Right lobe of liver (tissue), 6 donors: Measurements from ENCODE around the gene RANBP3. TPM values are rescaled to one million over a fixed set of nuclear protein-coding genes. Genes with fewer than 3 reads are reported as not detected.

Experiments
- ATAC-seq, 4 donors: fragments of 200-7000 bp; cut with Tn5 transposase; one replicate each; pipeline ENCODE4 v1.9.1; 2020; ENCODE audit warnings: mild to moderate bottlenecking in 4 of 4, moderate library complexity in 4 of 4
- DNase-seq, 3 donors: peaks; one replicate each; pipeline ENCODE4 v3.0.0-alpha.2; 2020
- H3K27ac ChIP-seq, 3 donors: fragments of 200-600 bp; one replicate each; pipeline ENCODE4 v1.8.0; 2022
- H3K27me3 ChIP-seq, 2 donors: fragments of 200-600 bp; one replicate each; pipeline ENCODE4 v1.8.0; 2022
- H3K36me3 ChIP-seq, 4 donors: fragments of 200-600 bp; sonication (generic) in 1 of 4; one replicate each; pipeline versions ENCODE4 v1.5.1 to v1.8.0; 2017 to 2022; ENCODE audit warnings: control low read depth in 1 of 4
- H3K4me1 ChIP-seq, 4 donors: fragments of 200-600 bp; sonication (generic) in 1 of 4; one replicate each; pipeline versions ENCODE4 v1.5.1 to v1.8.0; 2017 to 2022; ENCODE audit warnings: control low read depth in 1 of 4
- H3K4me3 ChIP-seq, 3 donors: fragments of 200-600 bp; one replicate each; pipeline ENCODE4 v1.8.0; 2022
- H3K9me3 ChIP-seq, 4 donors: fragments of 200-600 bp; sonication (generic) in 1 of 4; one replicate each; pipeline versions ENCODE4 v1.5.1 to v1.8.0; 2017 to 2022; ENCODE audit warnings: control low read depth in 1 of 4
- POLR2A ChIP-seq: fragments of 450-650 bp; IDR thresholded peaks from one replicate; pipeline ENCODE4 v1.6.1; 2017; ENCODE audit warnings: antibody characterized with exemption, mild to moderate bottlenecking
- WGBS: methylation state at CpG from one replicate; pipeline ENCODE4 v1.1.6; 2018; ENCODE audit warnings: low coverage, low lambda C conversion rate; ENCODE audit not compliant: insufficient coverage; ENCODE audit errors: missing lambda C conversion rate; 5-methylcytosine and 5-hydroxymethylcytosine counted together
- intact Hi-C, 2 donors: fragments of 100-400 bp; cut with DNase I; formaldehyde crosslinking; loops; one replicate each; pipeline versions ENCODE4 v1.11.2 to v1.14.1; 2022
- total RNA-seq, 6 experiments: library from RNA; depleted of rRNA in 2 of 6; stranded (reverse); fragments of >200 nt in 2 of 6; fragmentation: NEBNext Ultra II Directional in 3 of 6; extraction: Animal tissue kit (Norgen Biotek cat#: 25700) in 3 of 6; gene quantifications; one replicate each; pipeline versions ENCODE4 v1.1.0 to v1.2.4, GENCODE V29; 2016 to 2023
- TF ChIP-seq, protein P1 (sequence below), 4 donors: fragments of 200-600 bp in 3 of 4; fragments of 450-650 bp in 1 of 4; IDR thresholded peaks; one replicate each; pipeline versions ENCODE4 v1.5.1 to v1.8.0; 2016 to 2022; ENCODE audit warnings: antibody characterized with exemption in 4 of 4, mild to moderate bottlenecking in 2 of 4
- donor health status: DM: no; HTN: yes; CAD: no.
- donor health status: DM: no; HTN: no; CAD: no.
- donor health status: DM: no; HTN: no; CAD: no.
- donor health status: DM: no; HTN: yes; CAD: no.
- donor health status: DM: no; HTN: yes; CAD: no.

Gene RANBP3
- total RNA-seq, 6 experiments from 2014 or later = 21.7 to 49.5 (median 24.5) TPM

DNA sequence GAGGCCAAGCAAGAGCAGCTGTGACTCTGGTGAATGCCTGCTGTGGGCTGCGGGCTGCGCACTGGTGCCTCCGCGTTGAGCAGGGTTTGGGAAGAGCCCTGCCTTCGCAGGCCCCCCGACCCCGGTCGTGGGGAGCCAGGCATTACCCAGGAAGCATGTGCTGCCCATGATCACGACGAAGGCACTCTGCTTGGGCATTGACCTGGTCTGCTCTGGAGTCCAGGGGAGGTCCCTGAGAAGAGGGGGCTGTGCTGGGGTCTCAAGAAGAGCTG lies 19.2 kb downstream of the RANBP3 start:
- Histone ChIP-seq H3K9me3 (no peaks in the 10 kb centered on the region), H3K36me3 (no peaks in the 10 kb centered on the region), H3K27me3 (no peaks in the 10 kb centered on the region), H3K4me1 (peaks cover 0 to 75% (median 38%) of the 10 kb centered on the region in 4 donors), H3K27ac (no peak overlapping the region), H3K4me3 (no peak overlapping the region)
- ATAC-seq (no peak), DNase-seq (no peak)
- intact Hi-C loops = no loop called here
- WGBS = 81% methylated on average over 8 of the region's 10 CpGs
- TF ChIP-seq, protein P1, sequence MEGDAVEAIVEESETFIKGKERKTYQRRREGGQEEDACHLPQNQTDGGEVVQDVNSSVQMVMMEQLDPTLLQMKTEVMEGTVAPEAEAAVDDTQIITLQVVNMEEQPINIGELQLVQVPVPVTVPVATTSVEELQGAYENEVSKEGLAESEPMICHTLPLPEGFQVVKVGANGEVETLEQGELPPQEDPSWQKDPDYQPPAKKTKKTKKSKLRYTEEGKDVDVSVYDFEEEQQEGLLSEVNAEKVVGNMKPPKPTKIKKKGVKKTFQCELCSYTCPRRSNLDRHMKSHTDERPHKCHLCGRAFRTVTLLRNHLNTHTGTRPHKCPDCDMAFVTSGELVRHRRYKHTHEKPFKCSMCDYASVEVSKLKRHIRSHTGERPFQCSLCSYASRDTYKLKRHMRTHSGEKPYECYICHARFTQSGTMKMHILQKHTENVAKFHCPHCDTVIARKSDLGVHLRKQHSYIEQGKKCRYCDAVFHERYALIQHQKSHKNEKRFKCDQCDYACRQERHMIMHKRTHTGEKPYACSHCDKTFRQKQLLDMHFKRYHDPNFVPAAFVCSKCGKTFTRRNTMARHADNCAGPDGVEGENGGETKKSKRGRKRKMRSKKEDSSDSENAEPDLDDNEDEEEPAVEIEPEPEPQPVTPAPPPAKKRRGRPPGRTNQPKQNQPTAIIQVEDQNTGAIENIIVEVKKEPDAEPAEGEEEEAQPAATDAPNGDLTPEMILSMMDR (IDR thresholded peaks at IDR 0.05) = no peak
- TF ChIP-seq POLR2A = no peak

DNA sequence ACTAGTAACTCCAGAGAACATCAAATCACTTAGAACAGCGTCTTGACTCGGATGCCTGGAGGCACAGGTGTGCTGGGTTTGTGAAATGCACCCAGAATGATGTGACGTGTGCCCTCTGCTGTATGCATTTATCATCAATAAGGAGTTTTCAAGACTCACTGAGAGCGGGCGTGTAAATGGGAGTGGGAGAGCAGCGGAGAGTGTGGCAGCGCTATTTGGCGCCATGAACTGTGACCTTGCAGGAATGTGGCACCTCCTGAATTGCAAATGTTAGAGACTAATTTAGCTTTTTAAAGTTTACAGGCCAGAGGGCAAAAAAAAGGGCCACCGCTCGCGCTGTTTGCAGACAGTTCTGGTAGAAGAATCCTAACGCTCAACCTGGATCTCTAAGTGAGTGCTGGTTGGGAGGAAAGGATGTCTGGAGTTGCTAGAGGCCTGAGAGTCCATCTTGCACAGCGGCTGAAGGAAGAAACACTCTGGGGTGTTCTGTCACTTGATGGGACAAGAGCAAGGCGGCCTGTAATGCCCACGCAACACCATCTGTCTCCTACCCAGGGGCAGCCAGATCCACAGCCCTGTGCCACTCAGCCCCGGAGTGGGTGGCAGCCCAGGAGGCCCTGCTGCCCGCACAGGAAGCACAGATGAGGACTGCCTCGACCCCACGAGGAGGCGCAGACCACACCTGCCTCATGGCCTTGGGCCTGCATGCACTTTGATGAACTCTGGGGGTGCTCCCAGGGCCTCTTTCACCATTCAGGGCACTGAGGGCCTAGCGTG lies 19.7 kb downstream of the RANBP3 start:
- H3K27me3 ChIP-seq = no peaks in the 10 kb centered on the region
- H3K4me1 ChIP-seq = peaks cover 0 to 75% (median 40%) of the 10 kb centered on the region in 4 donors
- no peak overlapping the region for H3K4me3 ChIP-seq
- no peaks in the 10 kb centered on the region for H3K9me3 ChIP-seq
- TF ChIP-seq, protein P1 (IDR thresholded peaks at IDR 0.05) = no peak
- TF ChIP-seq POLR2A = no peak
- H3K36me3 ChIP-seq = no peaks in the 10 kb centered on the region
- 58% methylated on average over 8 of the region's 21 CpGs for WGBS
- H3K27ac ChIP-seq = no peak overlapping the region
- intact Hi-C loops = no loop called here
- DNase-seq (no peak), ATAC-seq (no peak)

DNA sequence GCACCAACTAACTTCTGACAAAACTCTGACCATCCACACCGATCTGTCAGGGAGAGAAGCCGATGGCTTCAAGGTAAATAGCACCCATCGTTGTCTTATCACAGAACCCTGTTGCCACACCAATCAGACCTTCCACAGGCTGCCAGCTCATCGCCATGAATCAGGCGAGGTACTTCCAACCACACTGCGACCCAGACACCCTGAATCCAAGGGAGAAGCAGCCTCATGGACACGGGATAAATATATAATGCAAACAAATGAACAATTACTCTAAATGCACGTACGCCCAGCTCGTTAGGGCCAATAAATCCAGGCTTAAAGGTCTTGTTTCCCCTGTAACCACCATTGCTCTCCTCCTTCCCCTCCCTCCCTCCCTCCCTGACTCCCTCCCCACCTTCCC lies 20.8 kb downstream of the RANBP3 start:
- H3K4me1 ChIP-seq = peaks cover 0 to 74% (median 31%) of the 10 kb centered on the region in 4 donors
- TF ChIP-seq, protein P1 (IDR thresholded peaks at IDR 0.05) = no peak
- no peak for TF ChIP-seq POLR2A
- no peaks in the 10 kb centered on the region for H3K27me3 ChIP-seq
- ATAC-seq = no peak
- H3K27ac ChIP-seq = no peak overlapping the region
- H3K36me3 ChIP-seq = no peaks in the 10 kb centered on the region
- H3K9me3 ChIP-seq = no peaks in the 10 kb centered on the region
- H3K4me3 ChIP-seq = no peak overlapping the region
- intact Hi-C loops = no loop called here
- DNase-seq = no peak
- WGBS = 73% methylated on average over 8 of the region's 10 CpGs

DNA sequence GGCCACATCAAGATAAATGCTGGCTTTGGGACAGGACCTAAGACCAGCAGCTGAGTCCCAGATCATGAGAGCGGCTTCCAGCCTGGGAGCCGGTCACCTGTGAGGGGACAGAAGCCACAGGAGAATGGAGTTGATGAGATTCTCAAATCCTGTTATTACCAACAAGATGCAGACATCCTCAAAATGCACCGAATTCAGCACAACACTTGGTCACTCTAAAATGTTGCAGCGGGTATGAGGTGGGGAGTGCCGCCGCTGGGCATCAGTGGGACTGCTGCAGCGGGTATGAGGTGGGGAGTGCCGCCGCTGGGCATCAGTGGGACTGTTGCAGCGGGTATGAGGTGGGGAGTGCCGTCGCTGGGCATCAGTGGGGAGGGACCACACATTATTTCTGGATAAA lies 21.2 kb downstream of the RANBP3 start:
- intact Hi-C loops = no loop called here
- Histone ChIP-seq H3K9me3 (no peaks in the 10 kb centered on the region), H3K4me3 (no peak overlapping the region), H3K27ac (no peak overlapping the region), H3K27me3 (no peaks in the 10 kb centered on the region), H3K36me3 (no peaks in the 10 kb centered on the region), H3K4me1 (peaks cover 0 to 70% (median 28%) of the 10 kb centered on the region in 4 donors)
- 93% methylated on average over 2 of the region's 12 CpGs for WGBS
- DNase-seq = no peak
- ATAC-seq = no peak
- no peak for TF ChIP-seq POLR2A
- TF ChIP-seq, protein P1 (IDR thresholded peaks at IDR 0.05) = no peak
